ENCODE results near the gene NLRP9.

Gene NLRP9

DNA sequence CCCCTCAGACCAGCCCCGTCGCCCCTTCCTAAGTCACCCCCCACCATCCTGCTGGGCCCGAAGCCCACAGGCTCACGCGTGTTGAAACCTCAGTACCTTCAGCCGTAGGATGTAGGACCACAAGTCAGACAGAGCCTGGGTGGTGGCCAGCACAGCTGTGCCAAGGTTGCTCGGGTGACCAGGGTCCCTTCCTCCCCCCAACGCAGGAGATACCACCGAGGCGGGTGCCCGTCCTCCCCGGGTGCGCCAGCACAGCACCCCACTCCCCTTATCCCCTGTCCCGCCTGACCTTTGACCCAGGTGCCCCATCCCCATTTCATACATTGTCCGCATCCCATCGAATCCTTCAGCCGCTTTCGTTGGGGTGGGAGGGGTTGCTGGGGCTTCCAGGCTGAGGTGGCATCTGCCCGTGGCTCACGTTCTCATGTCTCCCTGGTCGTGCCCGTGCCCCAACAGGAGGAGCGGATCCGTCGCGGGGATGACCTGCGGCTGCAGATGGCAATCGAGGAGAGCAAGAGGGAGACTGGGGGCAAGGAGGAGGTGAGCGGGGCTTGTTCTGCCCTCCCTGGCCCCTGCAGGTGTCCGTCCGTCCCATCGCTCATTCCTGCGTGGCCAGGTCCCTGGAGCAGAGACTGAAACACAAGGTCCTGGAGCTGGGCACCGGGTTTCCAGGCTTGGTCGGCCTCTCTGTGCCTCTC is 48.6 kb downstream of the NLRP9 start:
- in situ Hi-C loops (cut with MboI; ENCODE audit: low pct_unique_long_range_greater_than_20kb, low sequenced_read_pairs, unreplicated experiment), result loop anchor here (25.0 kb wide), 1 partner anchor 623 kb away; the partner anchor contains the start of gene ZSCAN5A
- DNase-seq (ENCODE audit: low spot score), result no peak
- TF ChIP-seq, protein P1, sequence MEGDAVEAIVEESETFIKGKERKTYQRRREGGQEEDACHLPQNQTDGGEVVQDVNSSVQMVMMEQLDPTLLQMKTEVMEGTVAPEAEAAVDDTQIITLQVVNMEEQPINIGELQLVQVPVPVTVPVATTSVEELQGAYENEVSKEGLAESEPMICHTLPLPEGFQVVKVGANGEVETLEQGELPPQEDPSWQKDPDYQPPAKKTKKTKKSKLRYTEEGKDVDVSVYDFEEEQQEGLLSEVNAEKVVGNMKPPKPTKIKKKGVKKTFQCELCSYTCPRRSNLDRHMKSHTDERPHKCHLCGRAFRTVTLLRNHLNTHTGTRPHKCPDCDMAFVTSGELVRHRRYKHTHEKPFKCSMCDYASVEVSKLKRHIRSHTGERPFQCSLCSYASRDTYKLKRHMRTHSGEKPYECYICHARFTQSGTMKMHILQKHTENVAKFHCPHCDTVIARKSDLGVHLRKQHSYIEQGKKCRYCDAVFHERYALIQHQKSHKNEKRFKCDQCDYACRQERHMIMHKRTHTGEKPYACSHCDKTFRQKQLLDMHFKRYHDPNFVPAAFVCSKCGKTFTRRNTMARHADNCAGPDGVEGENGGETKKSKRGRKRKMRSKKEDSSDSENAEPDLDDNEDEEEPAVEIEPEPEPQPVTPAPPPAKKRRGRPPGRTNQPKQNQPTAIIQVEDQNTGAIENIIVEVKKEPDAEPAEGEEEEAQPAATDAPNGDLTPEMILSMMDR (IDR thresholded peaks at IDR 0.05; ENCODE audit: extremely low read depth, insufficient read depth, missing control alignments), result no peak

DNA sequence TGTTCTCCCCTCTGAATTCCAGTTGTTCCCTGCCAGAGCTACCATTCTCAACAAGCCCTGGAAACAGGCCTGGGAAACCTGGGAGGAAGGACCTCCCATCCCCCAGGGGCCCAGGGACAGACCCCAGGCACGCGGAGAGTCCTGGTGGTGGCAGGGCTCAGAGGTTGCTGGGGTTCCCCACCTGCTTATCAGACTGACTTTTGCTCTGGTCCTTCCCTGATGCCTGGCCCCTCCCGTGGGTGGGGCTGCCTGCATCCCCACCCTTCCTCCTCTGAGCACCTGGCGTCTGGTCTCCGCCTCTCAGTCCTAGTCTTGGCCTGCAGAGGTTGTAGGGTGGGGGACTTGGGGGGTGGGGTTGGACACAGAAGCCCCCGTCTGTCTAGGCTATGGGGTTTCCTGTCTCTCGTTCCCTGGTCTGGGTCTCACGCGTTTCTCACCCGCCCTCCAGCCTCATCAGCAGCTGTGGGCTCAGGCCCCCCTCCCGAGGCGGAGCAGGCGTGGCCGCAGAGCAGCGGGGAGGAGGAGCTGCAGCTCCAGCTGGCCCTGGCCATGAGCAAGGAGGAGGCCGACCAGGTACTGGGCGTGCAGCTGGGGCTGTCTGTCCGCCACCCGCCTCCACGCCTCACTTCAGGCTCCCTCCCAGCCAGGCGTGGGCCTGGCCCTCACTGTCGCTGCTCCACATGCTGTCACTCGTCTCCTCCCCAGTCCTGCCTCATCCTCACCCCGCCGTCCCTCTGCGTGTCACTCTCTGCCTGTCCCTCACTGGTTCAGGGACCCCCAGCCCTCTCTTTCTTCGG is 49.6 kb downstream of the NLRP9 start:
- TF ChIP-seq, protein P1 (IDR thresholded peaks at IDR 0.05; ENCODE audit: extremely low read depth, insufficient read depth, missing control alignments), result no peak
- DNase-seq (ENCODE audit: low spot score), result no peak
- in situ Hi-C loops (cut with MboI; ENCODE audit: low pct_unique_long_range_greater_than_20kb, low sequenced_read_pairs, unreplicated experiment), result loop anchor here (25.0 kb wide), 1 partner anchor 624 kb away; the partner anchor contains the start of gene ZSCAN5A

DNA sequence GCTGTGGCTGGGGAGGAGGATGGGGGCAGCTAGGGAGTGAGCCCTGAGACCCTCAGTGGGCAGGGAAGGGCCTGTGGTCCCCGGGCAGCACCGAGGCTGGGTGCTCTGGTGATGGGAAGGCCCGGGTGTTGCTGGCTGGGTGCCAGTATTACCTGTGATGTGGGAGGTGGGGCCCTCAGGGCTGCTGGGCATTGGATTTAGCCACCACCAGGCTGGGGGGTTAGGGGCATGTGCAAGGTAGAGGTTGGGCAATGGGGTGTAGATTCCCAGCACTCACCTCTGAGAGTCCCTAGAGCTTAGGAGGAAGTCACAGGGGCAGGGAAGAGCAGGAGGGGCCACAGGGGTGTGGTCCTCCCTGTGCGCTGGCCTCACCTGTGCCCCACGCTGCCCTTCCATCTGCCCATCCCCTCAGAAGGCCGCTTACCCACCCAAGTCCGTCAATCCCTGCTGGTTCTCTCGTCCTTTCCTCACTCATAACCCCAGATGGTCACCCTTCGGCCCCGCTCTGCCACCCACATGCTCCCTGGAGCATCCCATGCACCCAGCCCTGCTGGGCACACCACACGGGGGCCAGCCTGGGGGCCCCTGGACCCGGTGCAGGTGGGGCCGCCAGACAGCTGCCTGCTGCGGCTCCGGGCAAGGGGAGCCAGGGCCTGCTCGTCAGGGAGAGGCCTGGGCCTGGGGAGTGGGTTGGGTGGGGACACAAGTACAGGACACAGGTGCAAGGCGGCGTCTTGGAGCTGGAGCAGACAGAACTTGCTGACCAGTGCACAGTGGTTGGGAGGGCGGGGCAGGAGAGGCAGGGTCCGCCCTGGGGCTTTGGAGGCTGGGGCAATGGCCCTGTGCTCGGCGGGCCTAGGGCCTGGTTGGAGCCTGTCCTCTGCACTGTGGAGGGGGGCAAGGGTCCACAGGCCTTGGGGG is 50.7 kb downstream of the NLRP9 start:
- in situ Hi-C loops (cut with MboI; ENCODE audit: low pct_unique_long_range_greater_than_20kb, low sequenced_read_pairs, unreplicated experiment), result loop anchor here (25.0 kb wide), 1 partner anchor 625 kb away; the partner anchor contains the start of gene ZSCAN5A
- TF ChIP-seq, protein P1 (IDR thresholded peaks at IDR 0.05; ENCODE audit: extremely low read depth, insufficient read depth, missing control alignments), result no peak

DNA sequence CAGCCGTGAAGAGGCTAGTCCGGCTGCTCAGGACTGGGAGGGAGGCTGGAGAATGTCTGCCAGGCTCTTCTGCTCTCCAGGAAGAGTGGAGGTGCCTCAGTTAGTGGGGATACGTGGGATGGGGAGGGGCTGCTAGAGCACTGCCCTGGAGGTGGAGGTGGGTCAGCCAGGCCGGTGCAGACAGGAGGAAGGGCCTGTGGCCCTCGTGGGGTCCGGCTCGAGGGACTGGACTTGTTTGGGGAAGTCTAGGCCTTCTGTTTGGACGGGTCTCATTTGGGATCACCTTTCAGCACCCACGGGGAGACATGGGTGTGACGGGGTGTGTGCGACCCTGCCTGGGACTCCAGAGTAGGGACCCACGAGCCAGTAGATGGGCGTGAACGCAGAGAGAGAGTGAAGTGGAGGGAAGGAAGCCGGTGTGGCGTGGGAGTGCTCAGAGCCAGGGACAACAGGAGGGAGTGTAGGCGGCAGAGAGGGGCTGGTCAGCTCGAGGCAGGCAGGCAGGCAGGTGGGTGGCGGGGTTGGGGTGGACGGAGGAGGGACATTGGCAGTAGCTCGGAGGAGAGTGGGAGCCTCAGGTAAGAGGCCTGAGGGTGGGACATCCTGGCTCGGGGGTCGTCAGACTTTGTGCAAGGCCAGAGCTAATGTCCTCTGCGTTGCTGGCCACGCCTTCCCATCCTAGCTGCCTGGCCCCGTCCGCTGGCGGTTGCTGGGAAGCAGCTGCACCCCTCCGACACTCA is 51.7 kb downstream of the NLRP9 start:
- in situ Hi-C loops (cut with MboI; ENCODE audit: low pct_unique_long_range_greater_than_20kb, low sequenced_read_pairs, unreplicated experiment), result loop anchor here (25.0 kb wide), 1 partner anchor 626 kb away; the partner anchor contains the start of gene ZSCAN5A
- TF ChIP-seq, protein P1 (IDR thresholded peaks at IDR 0.05; ENCODE audit: extremely low read depth, insufficient read depth, missing control alignments), result no peak

More for the DNA sequence above, 50.7 kb downstream of the NLRP9 start:
- no peak for DNase-seq (ENCODE audit: low spot score)

DNA sequence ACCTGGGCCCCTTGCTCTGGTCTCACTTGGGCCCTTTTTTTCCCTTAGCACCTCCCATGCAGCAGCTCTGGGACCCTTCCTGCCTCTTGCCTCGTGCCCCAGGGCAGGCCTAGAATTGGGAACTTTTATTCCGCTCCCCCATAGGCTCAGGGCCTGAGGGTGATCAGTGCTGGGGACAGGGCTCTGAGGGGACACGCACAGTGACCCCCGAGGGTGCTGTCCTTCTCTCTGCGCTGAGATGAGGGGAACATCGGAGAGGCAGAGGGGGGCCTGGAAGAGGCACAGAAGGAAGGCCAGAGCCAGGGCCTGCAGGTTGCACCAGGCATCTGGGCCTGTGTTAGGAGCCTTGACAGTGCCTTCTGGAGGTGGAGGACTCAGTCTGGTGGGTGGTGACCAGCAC is 52.4 kb downstream of the NLRP9 start:
- TF ChIP-seq, protein P1 (IDR thresholded peaks at IDR 0.05; ENCODE audit: extremely low read depth, insufficient read depth, missing control alignments), result no peak
- DNase-seq (ENCODE audit: low spot score), result no peak
- in situ Hi-C loops (cut with MboI; ENCODE audit: low pct_unique_long_range_greater_than_20kb, low sequenced_read_pairs, unreplicated experiment), result loop anchor here (25.0 kb wide), 1 partner anchor 627 kb away; the partner anchor contains the start of gene ZSCAN5A

More for the DNA sequence above, 51.7 kb downstream of the NLRP9 start:
- DNase-seq (ENCODE audit: low spot score), result no peak
